ENCODE measurements around the gene AKT3.

- TF ChIP-seq CTCF (IDR thresholded peaks at IDR 0.05) (no peak), POLR2AphosphoS5 (IDR thresholded peaks at IDR 0.05; ENCODE audit: insufficient read depth in 1 of 2, low read depth in 1 of 2) (no peak), POLR2A (IDR thresholded peaks at IDR 0.05) (no peak)
Observed at GRCh38 chr1:243706563-243706962, 143.5 kb downstream of the AKT3 start.

All from vagina (tissue), 2 donors.